GM15510 (cell line): ENCODE results near the gene CAMP.

Experiments used
- POLR2A ChIP-seq: IDR thresholded peaks from 3 replicates; pipeline ENCODE4 v1.6.1; 2011; ENCODE audit warnings: borderline replicate concordance; ENCODE audit not compliant: insufficient read length; ENCODE audit errors: extremely low read depth

The CAMP gene

DNA sequence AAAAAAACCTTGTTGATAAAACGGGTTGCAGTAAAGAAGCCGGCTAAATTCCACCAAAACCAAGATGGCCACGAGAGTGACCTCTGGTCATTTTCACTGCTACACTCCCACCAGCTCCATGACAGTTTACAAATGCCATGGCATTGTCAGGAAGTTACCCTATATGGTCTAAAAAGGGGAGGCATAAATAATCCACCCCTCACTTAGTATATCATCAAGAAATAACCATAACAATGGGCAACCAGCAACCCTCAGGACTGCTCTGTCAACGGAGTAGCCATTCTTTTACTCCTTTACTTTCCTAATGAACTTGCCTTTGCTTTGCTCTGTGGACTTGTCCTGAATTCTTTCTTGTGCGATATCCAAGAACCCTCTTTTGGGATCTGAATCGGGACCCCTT is 20.7 kb upstream of the CAMP start:
- TF ChIP-seq POLR2A: no peak

DNA sequence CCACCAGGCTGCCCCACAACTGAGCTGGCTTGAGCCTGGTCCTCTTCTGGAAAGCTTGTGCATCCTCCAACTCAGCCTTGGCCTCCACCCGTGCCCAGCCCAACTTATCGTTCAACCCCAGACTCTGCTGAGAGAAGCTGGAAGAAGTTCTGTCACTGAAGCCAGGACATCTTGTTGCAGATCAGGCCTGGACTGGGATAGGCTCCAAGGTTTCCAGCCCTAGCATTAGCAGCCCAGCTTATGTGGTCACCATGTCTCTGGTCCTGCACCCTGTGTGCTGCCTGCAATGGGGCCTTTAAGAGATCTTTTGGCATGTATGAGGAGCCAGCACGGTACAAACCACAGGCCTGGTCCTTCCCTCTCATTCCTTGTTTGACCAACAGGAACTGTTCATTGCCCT is 15.2 kb upstream of the CAMP start:
- no peak for TF ChIP-seq POLR2A

- no peak for TF ChIP-seq POLR2A
Observed at GRCh38 chr3:48209445-48209844, 13.8 kb upstream of the CAMP start.

GRCh38 chr3:48214225-48214624 is 9.1 kb upstream of the CAMP start:
- TF ChIP-seq POLR2A: no peak

GRCh38 chr3:48215019-48215418 is 8.3 kb upstream of the CAMP start:
- no peak for TF ChIP-seq POLR2A

- no peak for TF ChIP-seq POLR2A
Observed at GRCh38 chr3:48215466-48215865, 7.8 kb upstream of the CAMP start.

DNA sequence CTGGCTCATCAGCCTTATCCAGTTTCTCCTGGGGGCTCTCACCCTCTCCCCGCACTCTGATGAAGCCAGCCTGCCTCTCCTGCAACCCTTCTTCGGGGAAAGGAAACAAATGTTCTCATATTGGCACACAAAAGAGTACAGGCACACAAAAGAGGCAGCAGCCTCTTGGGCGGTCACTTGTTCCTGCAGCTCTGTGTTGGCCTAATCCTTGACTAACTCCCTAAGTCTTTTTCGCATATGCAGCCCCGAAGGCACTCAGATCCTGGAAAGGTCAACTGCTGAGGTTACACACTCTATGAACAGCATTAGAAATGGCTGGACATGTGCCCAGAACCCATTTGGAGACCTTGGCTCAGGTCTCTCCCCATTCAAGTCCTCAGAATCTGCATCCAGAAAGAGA is 7.4 kb upstream of the CAMP start:
- TF ChIP-seq POLR2A: no peak

GRCh38 chr3:48217449-48217848 is 5.8 kb upstream of the CAMP start:
- TF ChIP-seq POLR2A: no peak

DNA sequence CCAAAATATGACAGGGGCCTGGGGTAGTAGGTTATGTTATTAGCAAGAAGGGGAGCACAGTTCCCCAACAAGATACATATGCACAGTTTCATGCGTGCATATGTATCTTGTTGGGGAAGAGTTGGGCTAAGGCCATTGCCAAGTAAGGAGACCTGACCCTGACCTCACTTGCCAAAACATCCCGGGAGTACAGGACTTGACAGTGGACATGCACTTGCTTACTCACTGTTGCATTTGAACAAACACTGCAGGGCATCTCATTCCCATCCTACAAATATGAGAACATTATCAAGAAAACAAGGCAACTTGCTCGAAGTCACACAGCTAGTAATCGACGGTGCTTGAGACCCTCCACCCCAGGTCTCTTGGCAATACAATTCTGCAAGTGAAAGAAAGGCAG is 4.8 kb upstream of the CAMP start:
- no peak for TF ChIP-seq POLR2A

DNA sequence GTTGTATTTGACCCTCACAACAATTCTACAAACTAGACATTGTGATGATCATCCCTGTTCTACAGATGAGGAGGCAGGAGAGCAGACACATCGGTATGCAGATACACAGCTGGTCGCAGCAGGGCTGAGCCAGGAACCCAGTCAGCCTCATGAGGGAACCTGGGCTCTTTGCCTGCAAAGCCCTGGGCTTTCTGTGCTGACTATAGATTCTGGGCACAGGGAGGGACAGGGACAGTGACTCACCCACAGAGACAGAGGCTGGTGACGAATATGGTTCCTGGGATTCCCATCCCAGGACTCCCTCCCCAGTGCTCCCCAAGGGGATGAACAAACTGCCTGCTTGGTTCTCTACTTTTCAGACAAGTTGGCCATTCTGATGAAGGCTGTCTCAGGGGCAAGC is 3.8 kb upstream of the CAMP start:
- TF ChIP-seq POLR2A: no peak

- no peak for TF ChIP-seq POLR2A
Observed at GRCh38 chr3:48220746-48221145, 2.5 kb upstream of the CAMP start.

GRCh38 chr3:48225587-48225986 is 2.3 kb downstream of the CAMP start:
- no peak for TF ChIP-seq POLR2A

DNA sequence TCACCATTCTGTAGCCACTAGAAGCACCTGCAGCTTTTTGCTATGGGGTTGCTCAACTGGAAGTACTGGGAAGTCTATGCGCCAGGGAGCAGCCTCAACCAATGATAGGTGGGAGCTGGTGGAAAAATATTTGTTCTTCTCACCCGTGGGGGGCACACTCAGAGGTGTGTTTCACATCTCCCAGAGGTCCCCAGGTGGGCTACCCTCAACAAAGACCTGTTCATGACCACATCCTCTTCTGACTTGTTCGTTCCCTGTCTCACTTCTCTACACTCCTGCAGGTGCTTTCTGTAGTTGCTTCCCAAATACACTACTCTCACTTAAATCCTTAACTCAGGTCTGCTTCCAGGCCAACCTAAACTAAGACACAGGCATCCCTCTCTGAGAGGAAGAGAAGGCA is 3.6 kb downstream of the CAMP start:
- no peak for TF ChIP-seq POLR2A

- TF ChIP-seq POLR2A: no peak
Observed at GRCh38 chr3:48232232-48232631, 8.9 kb downstream of the CAMP start.

- TF ChIP-seq POLR2A: peak; percentile 25
Observed at GRCh38 chr3:48232734-48233133, 9.4 kb downstream of the CAMP start.

DNA sequence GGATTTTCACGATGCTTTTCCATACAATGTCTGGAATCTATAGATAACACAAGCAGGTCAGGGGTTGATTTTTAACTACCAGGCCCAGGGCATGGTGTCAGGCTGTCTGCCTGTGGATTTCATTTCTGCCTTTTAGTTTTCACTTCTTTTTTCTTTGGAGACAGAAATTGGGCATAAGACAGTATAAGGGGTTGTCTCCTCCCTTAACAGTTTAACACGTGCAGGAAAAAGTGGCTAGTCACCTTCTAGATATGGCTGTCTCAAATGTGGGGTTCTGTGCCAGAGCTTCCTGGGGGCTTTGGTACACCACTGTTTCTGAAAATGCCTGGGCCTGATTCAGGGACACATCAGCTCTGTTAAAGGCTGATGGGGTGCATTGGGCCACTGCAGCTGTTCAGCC is 10.2 kb downstream of the CAMP start:
- TF ChIP-seq POLR2A: no peak

DNA sequence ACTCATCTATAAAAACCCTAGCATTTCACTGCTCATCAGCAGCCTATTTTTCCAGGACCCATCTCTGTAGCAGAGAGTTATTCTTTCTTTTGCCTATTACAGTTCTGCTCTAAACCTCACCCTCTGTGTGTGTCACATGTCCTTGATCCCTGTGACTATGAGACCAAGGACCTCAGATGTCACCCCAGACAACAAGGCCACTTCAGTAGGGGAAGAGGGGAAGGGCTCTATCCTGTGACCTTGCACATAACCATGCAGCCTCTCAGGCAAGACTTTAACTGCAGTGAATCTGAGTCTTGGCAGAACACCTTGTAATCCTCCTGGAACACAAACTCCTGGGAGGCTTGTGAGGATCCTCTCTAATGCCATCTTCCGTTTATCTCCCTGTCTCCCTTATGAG is 13.2 kb downstream of the CAMP start:
- TF ChIP-seq POLR2A: no peak
